Right lobe of liver (tissue), 4 donors: ENCODE data around the gene SGCE.

Experiments used
- CTCF ChIP-seq, 4 donors: fragments of 200-600 bp in 3 of 4; fragments of 450-650 bp in 1 of 4; IDR thresholded peaks; one replicate each; pipeline versions ENCODE4 v1.5.1 to v1.8.0; 2016 to 2022; ENCODE audit warnings: antibody characterized with exemption in 4 of 4, mild to moderate bottlenecking in 2 of 4
- POLR2A ChIP-seq: fragments of 450-650 bp; IDR thresholded peaks from one replicate; pipeline ENCODE4 v1.6.1; 2017; ENCODE audit warnings: antibody characterized with exemption, mild to moderate bottlenecking
- donor health status: DM: no; HTN: no; CAD: no.
- donor health status: DM: no; HTN: no; CAD: no.
- donor health status: DM: no; HTN: yes; CAD: no.

- TF ChIP-seq CTCF (IDR thresholded peaks at IDR 0.05): no peak
- no peak for TF ChIP-seq POLR2A
Observed at GRCh38 chr7:94656658-94656924, 658 bp upstream of the SGCE start.
